Vagina (tissue), 2 donors: ENCODE measurements around the gene TEAD1. TPM values are rescaled to one million over a fixed set of nuclear protein-coding genes. Genes with fewer than 3 reads are reported as not detected.

Source experiments
- DNase-seq, 2 donors: peaks; one replicate each; pipeline ENCODE4 v3.0.0-alpha.2; 2017; ENCODE audit errors: extremely low spot score in 2 of 2
- H3K27ac ChIP-seq: fragments of 200-600 bp; sonication (generic); one replicate; pipeline ENCODE4 v1.5.1; 2019
- H3K27me3 ChIP-seq: fragments of 200-600 bp; sonication (generic); one replicate; pipeline ENCODE4 v1.5.1; 2019
- H3K36me3 ChIP-seq, 2 donors: fragments of 200-600 bp; sonication (generic); one replicate each; pipeline ENCODE4 v1.5.1; 2017 to 2019
- H3K4me1 ChIP-seq: fragments of 200-600 bp; sonication (generic); one replicate; pipeline ENCODE4 v1.5.1; 2019
- H3K4me3 ChIP-seq, 2 donors: fragments of 200-600 bp; sonication (generic); 1 replicate in 1 of 2; 2 replicates in 1 of 2; pipeline ENCODE4 v1.5.1; 2016 to 2019
- H3K9me3 ChIP-seq: fragments of 200-600 bp; sonication (generic); one replicate; pipeline ENCODE4 v1.5.1; 2019
- CTCF ChIP-seq, 3 experiments: fragments of 450-650 bp in 2 of 3; fragments of 200-600 bp in 1 of 3; sonication (generic) in 1 of 3; IDR thresholded peaks; one replicate each; pipeline ENCODE4 v1.5.1; 2017 to 2019; ENCODE audit warnings: antibody characterized with exemption in 3 of 3, mild to moderate bottlenecking in 2 of 3, moderate library complexity in 2 of 3
- POLR2A ChIP-seq, 2 donors: fragments of 450-650 bp; IDR thresholded peaks; one replicate each; pipeline ENCODE4 v1.6.1; 2017; ENCODE audit warnings: antibody characterized with exemption in 2 of 2, mild to moderate bottlenecking in 2 of 2, moderate library complexity in 2 of 2
- POLR2AphosphoS5 ChIP-seq, 2 donors: sonication (generic); formaldehyde crosslinking; IDR thresholded peaks; one replicate each; pipeline ENCODE4 v1.9.0; 2017; ENCODE audit warnings: antibody characterized with exemption in 2 of 2, mild to moderate bottlenecking in 2 of 2, low read depth in 1 of 2; ENCODE audit not compliant: insufficient read depth in 1 of 2
- intact Hi-C: fragments of 100-400 bp; cut with DNase I; formaldehyde crosslinking; loops from one replicate; pipeline ENCODE4 v1.15.1; 2023
- total RNA-seq: library from RNA; depleted of rRNA; stranded (reverse); fragments of >200 nt; gene quantifications from one replicate; pipeline ENCODE4 v1.2.3, GENCODE V29; 2016

TEAD1 gene
- total RNA-seq, 1 donor from 2014 or later = 50.3 TPM

DNA sequence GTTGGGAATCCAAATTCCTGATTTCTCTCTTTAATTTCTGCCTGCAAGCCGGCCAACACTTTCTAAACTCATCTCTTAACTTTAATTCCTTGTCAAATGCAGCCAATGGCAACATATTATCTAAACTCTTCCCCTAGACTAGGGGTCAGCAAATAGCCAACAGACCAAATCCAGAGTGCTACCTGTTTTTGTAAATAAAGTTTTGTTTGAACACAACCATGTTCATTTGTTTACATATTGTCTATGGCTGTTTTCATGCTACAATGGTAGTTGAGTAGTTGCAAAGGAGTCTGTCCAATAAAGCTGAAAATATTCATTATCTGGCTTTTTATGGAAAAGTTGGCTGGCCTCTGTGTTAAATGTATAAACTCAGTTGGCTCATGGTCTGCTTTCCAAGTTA, 297.7 kb downstream of the TEAD1 start:
- no peak for DNase-seq
- no peak overlapping the region for H3K4me3 ChIP-seq
- intact Hi-C loops = no loop called here
- no peaks in the 10 kb centered on the region for H3K4me1 ChIP-seq
- no peaks in the 10 kb centered on the region for H3K27me3 ChIP-seq
- TF ChIP-seq POLR2A (IDR thresholded peaks at IDR 0.05) (no peak), CTCF (IDR thresholded peaks at IDR 0.05) (no peak), POLR2AphosphoS5 (IDR thresholded peaks at IDR 0.05; ENCODE audit: insufficient read depth in 1 of 2, low read depth in 1 of 2) (no peak)
- H3K9me3 ChIP-seq = no peaks in the 10 kb centered on the region
- no peaks in the 10 kb centered on the region for H3K36me3 ChIP-seq
- H3K27ac ChIP-seq = no peak overlapping the region

DNA sequence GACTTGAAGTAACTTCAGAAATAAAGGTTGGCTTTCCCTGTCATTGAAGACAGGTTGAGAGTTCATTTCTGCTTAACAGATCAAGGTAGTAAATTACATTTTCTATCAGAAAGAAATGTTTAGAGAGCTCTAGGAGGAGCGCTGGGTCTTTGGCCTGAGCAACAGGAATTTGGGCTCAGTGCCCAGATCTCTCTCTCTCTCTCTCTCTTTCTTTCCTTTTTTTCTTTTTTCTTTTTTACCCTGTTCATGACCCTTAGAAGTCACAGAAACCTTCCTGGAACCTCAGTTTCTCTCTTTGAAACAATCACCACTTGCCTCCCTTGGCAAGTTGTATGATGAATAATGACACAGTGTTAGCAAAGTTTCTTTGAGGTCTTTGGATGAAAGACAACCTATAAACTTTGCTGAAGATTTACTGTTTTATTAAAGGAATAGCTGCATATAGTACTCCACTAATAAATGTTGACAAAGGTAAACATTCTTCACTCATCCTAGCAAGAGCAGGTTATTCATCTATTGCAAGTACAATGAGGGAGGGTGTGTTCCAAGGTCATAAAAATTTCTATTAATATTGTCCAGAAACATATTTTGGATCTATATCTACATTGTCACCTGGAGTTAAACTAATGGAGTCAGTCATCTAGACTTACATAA, 299.4 kb downstream of the TEAD1 start:
- no peaks in the 10 kb centered on the region for H3K4me1 ChIP-seq
- DNase-seq = no peak
- no peak overlapping the region for H3K4me3 ChIP-seq
- H3K36me3 ChIP-seq = no peaks in the 10 kb centered on the region
- no peaks in the 10 kb centered on the region for H3K9me3 ChIP-seq
- TF ChIP-seq POLR2AphosphoS5 (IDR thresholded peaks at IDR 0.05; ENCODE audit: insufficient read depth in 1 of 2, low read depth in 1 of 2) = no peak
- TF ChIP-seq CTCF (IDR thresholded peaks at IDR 0.05) = no peak
- no peak for TF ChIP-seq POLR2A (IDR thresholded peaks at IDR 0.05)
- H3K27me3 ChIP-seq = no peaks in the 10 kb centered on the region
- no peak overlapping the region for H3K27ac ChIP-seq
- intact Hi-C loops = no loop called here

DNA sequence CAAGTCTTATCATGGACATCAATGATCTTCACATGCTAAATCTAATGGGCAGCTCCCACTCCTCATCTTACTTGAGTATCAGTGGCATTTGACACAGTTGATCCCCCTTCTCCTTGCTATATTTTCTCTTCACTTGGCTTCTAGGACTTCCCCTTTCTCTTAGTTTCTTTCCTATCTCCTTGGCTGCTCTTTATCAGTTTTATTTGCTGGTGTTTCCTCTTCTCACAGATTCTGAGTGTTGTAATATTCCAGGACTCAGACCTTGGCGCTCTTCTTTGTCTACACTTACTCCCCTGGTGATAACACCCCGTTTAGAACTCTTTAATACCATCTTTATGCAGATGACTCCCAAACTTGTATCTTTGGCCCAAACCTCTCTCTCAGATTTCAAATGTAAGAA, 301.0 kb downstream of the TEAD1 start:
- H3K27me3 ChIP-seq = no peaks in the 10 kb centered on the region
- H3K4me3 ChIP-seq = no peak overlapping the region
- no peak overlapping the region for H3K27ac ChIP-seq
- H3K9me3 ChIP-seq = no peaks in the 10 kb centered on the region
- TF ChIP-seq CTCF (IDR thresholded peaks at IDR 0.05) (no peak), POLR2A (IDR thresholded peaks at IDR 0.05) (no peak), POLR2AphosphoS5 (IDR thresholded peaks at IDR 0.05; ENCODE audit: insufficient read depth in 1 of 2, low read depth in 1 of 2) (no peak)
- no peaks in the 10 kb centered on the region for H3K36me3 ChIP-seq
- H3K4me1 ChIP-seq = no peaks in the 10 kb centered on the region
- intact Hi-C loops = no loop called here
- DNase-seq = no peak

DNA sequence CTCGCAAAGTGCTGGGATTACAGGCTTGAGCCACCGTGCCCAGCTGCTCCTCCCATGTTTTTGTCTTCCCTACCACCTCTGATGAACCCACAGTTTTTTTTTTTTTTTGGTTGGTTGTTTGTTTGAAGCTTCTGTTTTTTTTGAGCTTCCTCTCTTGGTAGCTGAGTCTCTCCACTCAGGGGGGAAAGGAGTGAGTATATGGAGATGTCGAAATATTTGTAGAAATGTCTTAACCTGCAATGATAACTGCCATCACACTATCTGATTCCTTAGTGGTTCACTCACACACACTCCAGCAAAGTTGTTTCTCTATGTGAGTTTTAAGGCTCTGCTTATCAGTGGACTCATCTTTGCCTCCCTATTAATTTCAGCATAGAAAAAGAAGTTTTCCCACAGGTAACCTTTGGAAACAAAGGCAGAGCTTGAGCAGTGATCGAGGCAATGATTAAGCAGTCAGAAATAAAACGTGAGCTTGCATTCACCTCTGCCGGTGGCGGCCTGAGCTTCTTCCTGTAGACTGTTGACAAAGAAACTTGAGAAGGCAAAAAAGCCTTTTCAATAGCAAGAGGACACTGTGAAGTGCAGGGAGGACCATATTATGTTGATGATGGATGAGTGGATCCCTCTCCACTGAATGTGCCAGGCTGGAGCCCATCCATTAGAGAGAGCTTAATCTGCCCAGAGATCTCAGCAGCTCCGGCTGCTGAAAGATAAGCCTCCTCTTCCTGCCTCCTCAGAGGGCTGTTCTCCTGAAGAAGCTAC, 305.9 kb downstream of the TEAD1 start:
- H3K36me3 ChIP-seq = no peaks in the 10 kb centered on the region
- no peaks in the 10 kb centered on the region for H3K27me3 ChIP-seq
- no peaks in the 10 kb centered on the region for H3K9me3 ChIP-seq
- no peak overlapping the region for H3K4me3 ChIP-seq
- TF ChIP-seq POLR2A (IDR thresholded peaks at IDR 0.05) = no peak
- no peaks in the 10 kb centered on the region for H3K4me1 ChIP-seq
- intact Hi-C loops = no loop called here
- DNase-seq = no peak
- H3K27ac ChIP-seq = no peak overlapping the region

DNA sequence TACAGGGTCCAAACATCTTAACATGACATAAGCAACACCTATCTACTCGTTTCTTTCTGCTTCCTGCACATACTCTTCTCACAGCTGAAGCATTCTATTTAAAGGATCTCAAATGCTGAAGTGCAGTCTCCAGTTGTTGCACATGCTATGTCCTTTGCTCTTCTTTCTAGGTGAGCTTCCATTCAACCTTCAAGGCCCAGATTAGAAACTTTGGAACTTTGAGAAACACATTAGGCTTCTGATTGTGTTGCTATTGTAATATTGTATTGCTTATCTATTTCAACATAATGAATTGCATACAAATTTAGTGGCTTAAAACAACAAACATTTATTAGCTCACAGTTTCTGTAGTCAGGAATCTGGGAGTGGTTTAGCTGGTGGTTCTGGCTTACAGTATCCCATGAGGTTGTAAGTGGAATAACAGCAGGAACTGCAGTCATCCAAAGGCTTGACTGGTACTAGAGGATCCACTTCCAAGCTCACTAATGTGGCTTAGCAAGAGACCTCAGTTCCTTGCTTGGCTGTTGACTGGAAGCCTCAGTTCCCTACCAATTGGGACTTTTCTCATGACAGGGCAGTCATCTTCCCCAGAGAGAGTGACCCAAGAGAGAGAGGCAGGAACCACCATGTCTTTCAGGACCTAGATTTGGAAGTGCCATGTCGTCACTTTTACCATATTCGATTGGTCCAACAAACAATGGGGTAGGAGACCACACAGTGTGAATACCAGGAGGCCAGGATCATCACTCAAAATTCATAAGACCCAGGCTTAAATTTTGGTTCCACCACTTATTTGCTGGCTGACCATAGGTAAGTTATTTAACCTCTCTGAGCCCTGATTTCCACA, 307.7 kb downstream of the TEAD1 start:
- Histone ChIP-seq H3K36me3 (no peaks in the 10 kb centered on the region), H3K4me1 (no peaks in the 10 kb centered on the region), H3K27me3 (no peaks in the 10 kb centered on the region), H3K27ac (no peak overlapping the region), H3K9me3 (no peaks in the 10 kb centered on the region), H3K4me3 (no peak overlapping the region)
- intact Hi-C loops = no loop called here
- no peak for TF ChIP-seq POLR2AphosphoS5 (IDR thresholded peaks at IDR 0.05; ENCODE audit: insufficient read depth in 1 of 2, low read depth in 1 of 2)
- TF ChIP-seq CTCF (IDR thresholded peaks at IDR 0.05) = no peak
- TF ChIP-seq POLR2A (IDR thresholded peaks at IDR 0.05) = no peak
- DNase-seq = no peak
